Activated B cell treated with CpG ODN at 0.5 μM for 24 hours (primary cell): Measurements from ENCODE around the gene CEP192. TPM values are rescaled to one million over a fixed set of nuclear protein-coding genes. Genes with fewer than 3 reads are reported as not detected.

ENCODE experiments used
- ATAC-seq: fragments of 200-7000 bp; cut with Tn5 transposase; one replicate; pipeline ENCODE4 v1.10.0; 2021; ENCODE audit warnings: low read depth, mild to moderate bottlenecking, moderate library complexity
- CTCF ChIA-PET: fragments of 350-600 bp; sonication (Branson Sonifier 250); formaldehyde crosslinking; loops from one replicate; lab custom pipeline; 2021; ENCODE audit warnings: antibody characterized with exemption; lab: Charles Lee
- POLR2A ChIA-PET: fragments of 350-600 bp; sonication (Branson Sonifier 250); formaldehyde crosslinking; loops from one replicate; lab custom pipeline; 2021; ENCODE audit warnings: antibody characterized with exemption; lab: Charles Lee
- DNase-seq: peaks from one replicate; pipeline ENCODE4 v3.0.0; 2022
- H3K27ac Mint-ChIP-seq: one replicate; pipeline ENCODE4 v1.8.0; 2020; ENCODE audit warnings: mixed read lengths
- H3K27me3 Mint-ChIP-seq: one replicate; pipeline ENCODE4 v1.8.0; 2021; ENCODE audit warnings: mixed read lengths
- H3K36me3 Mint-ChIP-seq: one replicate; pipeline ENCODE4 v1.8.0; 2021; ENCODE audit warnings: low read depth, mixed read lengths
- H3K4me1 Mint-ChIP-seq: one replicate; pipeline ENCODE4 v1.8.0; 2021; ENCODE audit warnings: mixed read lengths
- H3K4me3 Mint-ChIP-seq: one replicate; pipeline ENCODE4 v1.8.0; 2020; ENCODE audit warnings: mild to moderate bottlenecking, mixed read lengths
- H3K9me3 Mint-ChIP-seq: one replicate; pipeline ENCODE4 v1.8.0; 2020; ENCODE audit warnings: mixed read lengths
- intact Hi-C: fragments of 100-400 bp; cut with micrococcal nuclease; formaldehyde crosslinking; loops from one replicate; pipeline ENCODE4 v1.15.1; 2024
- total RNA-seq: library from RNA; stranded (reverse); gene quantifications from 2 replicates; pipeline ENCODE4 v1.2.3, GENCODE V29; 2022
- TF ChIP-seq, protein P1 (sequence below): fragments of 200-600 bp; IDR thresholded peaks from one replicate; pipeline ENCODE4 v1.8.0; 2022; ENCODE audit warnings: antibody characterized with exemption, mild to moderate bottlenecking

The CEP192 gene
- total RNA-seq, 1 donor from 2014 or later: 34.2 TPM

- ATAC-seq: no peak
- intact Hi-C loops: no loop called here
- H3K36me3 Mint-ChIP-seq: peaks cover 69% of the 10 kb centered on the region
- no peak overlapping the region for H3K27ac Mint-ChIP-seq
- H3K4me1 Mint-ChIP-seq: peaks cover 7% of the 10 kb centered on the region
- H3K4me3 Mint-ChIP-seq: no peak overlapping the region
- H3K27me3 Mint-ChIP-seq: no peaks in the 10 kb centered on the region
- no peak for DNase-seq
- TF ChIP-seq, protein P1, sequence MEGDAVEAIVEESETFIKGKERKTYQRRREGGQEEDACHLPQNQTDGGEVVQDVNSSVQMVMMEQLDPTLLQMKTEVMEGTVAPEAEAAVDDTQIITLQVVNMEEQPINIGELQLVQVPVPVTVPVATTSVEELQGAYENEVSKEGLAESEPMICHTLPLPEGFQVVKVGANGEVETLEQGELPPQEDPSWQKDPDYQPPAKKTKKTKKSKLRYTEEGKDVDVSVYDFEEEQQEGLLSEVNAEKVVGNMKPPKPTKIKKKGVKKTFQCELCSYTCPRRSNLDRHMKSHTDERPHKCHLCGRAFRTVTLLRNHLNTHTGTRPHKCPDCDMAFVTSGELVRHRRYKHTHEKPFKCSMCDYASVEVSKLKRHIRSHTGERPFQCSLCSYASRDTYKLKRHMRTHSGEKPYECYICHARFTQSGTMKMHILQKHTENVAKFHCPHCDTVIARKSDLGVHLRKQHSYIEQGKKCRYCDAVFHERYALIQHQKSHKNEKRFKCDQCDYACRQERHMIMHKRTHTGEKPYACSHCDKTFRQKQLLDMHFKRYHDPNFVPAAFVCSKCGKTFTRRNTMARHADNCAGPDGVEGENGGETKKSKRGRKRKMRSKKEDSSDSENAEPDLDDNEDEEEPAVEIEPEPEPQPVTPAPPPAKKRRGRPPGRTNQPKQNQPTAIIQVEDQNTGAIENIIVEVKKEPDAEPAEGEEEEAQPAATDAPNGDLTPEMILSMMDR: no peak
- ChIA-PET CTCF (no interaction called here), POLR2A (no interaction called here)
- H3K9me3 Mint-ChIP-seq: no peaks in the 10 kb centered on the region
Observed at GRCh38 chr18:13025233-13025632, 34.1 kb downstream of the CEP192 start.

- peaks cover 69% of the 10 kb centered on the region for H3K36me3 Mint-ChIP-seq
- ATAC-seq: no peak
- CTCF ChIA-PET: no interaction called here
Observed at GRCh38 chr18:13026583-13027270, 35.6 kb downstream of the CEP192 start.

DNA sequence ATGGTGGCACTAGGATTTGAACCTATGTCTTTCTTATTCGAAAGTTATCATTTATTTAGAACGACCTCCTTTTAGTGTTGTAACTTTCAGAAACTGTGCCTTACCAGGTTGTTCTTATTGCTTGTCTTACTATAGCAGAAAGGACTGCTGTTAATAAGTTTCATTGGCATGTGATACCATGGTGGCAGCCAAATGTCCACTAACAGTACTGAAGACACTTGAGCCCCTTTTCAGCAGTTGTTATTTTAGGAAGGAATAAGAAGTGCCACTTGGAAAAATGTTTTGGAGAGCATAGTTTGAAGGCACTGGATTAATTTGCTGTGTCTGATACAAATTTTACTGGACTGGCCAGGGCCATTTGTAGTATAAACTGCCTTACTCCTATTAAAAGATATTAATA lies 37.7 kb downstream of the CEP192 start:
- DNase-seq: no peak
- ChIA-PET POLR2A (no interaction called here), CTCF (no interaction called here)
- no peak overlapping the region for H3K27ac Mint-ChIP-seq
- TF ChIP-seq, protein P1: no peak
- H3K4me1 Mint-ChIP-seq: no peaks in the 10 kb centered on the region
- H3K9me3 Mint-ChIP-seq: no peaks in the 10 kb centered on the region
- no peak for ATAC-seq
- intact Hi-C loops: no loop called here
- H3K36me3 Mint-ChIP-seq: peaks cover 72% of the 10 kb centered on the region
- H3K27me3 Mint-ChIP-seq: no peaks in the 10 kb centered on the region
- no peak overlapping the region for H3K4me3 Mint-ChIP-seq

More at GRCh38 chr18:13026583-13027270, 35.6 kb downstream of the CEP192 start:
- Mint-ChIP-seq H3K9me3 (no peaks in the 10 kb centered on the region), H3K4me3 (no peak overlapping the region), H3K27ac (no peak overlapping the region), H3K27me3 (no peaks in the 10 kb centered on the region), H3K4me1 (peaks cover 2% of the 10 kb centered on the region)
- TF ChIP-seq, protein P1: no peak
- no peak for DNase-seq
- intact Hi-C loops: no loop called here
- POLR2A ChIA-PET: interaction anchor here (0.5 kb wide), 1 partner anchor 96 kb away, joined by 3 read pairs; no protein-coding TSS in a partner anchor

GRCh38 chr18:13032173-13032572 lies 41.0 kb downstream of the CEP192 start:
- H3K36me3 Mint-ChIP-seq: peaks cover 74% of the 10 kb centered on the region
- no peaks in the 10 kb centered on the region for H3K9me3 Mint-ChIP-seq
- ATAC-seq (no peak), DNase-seq (no peak)
- POLR2A ChIA-PET: no interaction called here
- intact Hi-C loops: no loop called here
- H3K4me3 Mint-ChIP-seq: no peak overlapping the region
- TF ChIP-seq, protein P1: no peak
- CTCF ChIA-PET: no interaction called here
- no peaks in the 10 kb centered on the region for H3K4me1 Mint-ChIP-seq
- no peaks in the 10 kb centered on the region for H3K27me3 Mint-ChIP-seq
- no peak overlapping the region for H3K27ac Mint-ChIP-seq

GRCh38 chr18:13035249-13035914 lies 44.2 kb downstream of the CEP192 start:
- ChIA-PET POLR2A (no interaction called here), CTCF (no interaction called here)
- H3K4me1 Mint-ChIP-seq: no peaks in the 10 kb centered on the region
- DNase-seq (no peak), ATAC-seq (no peak)
- no peaks in the 10 kb centered on the region for H3K27me3 Mint-ChIP-seq
- no peak overlapping the region for H3K4me3 Mint-ChIP-seq
- intact Hi-C loops: no loop called here
- peaks cover 66% of the 10 kb centered on the region for H3K36me3 Mint-ChIP-seq
- H3K9me3 Mint-ChIP-seq: no peaks in the 10 kb centered on the region
- no peak overlapping the region for H3K27ac Mint-ChIP-seq
- TF ChIP-seq, protein P1: no peak
